GM20000 (cell line): ENCODE results near the gene C1orf35.

Experiments used
- DNase-seq: peaks from one replicate; pipeline ENCODE4 v3.0.0; 2012; ENCODE audit warnings: low spot score
- TF ChIP-seq, protein P1 (sequence below): IDR thresholded peaks from 2 replicates; pipeline ENCODE4 v1.5.1; 2012; ENCODE audit warnings: mild to moderate bottlenecking, control low read depth; ENCODE audit errors: extremely low read depth, missing control alignments

The C1orf35 gene

GRCh38 chr1:228064741-228065542 is 38.2 kb downstream of the C1orf35 start:
- TF ChIP-seq, protein P1, sequence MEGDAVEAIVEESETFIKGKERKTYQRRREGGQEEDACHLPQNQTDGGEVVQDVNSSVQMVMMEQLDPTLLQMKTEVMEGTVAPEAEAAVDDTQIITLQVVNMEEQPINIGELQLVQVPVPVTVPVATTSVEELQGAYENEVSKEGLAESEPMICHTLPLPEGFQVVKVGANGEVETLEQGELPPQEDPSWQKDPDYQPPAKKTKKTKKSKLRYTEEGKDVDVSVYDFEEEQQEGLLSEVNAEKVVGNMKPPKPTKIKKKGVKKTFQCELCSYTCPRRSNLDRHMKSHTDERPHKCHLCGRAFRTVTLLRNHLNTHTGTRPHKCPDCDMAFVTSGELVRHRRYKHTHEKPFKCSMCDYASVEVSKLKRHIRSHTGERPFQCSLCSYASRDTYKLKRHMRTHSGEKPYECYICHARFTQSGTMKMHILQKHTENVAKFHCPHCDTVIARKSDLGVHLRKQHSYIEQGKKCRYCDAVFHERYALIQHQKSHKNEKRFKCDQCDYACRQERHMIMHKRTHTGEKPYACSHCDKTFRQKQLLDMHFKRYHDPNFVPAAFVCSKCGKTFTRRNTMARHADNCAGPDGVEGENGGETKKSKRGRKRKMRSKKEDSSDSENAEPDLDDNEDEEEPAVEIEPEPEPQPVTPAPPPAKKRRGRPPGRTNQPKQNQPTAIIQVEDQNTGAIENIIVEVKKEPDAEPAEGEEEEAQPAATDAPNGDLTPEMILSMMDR, result no peak
- no peak for DNase-seq

DNA sequence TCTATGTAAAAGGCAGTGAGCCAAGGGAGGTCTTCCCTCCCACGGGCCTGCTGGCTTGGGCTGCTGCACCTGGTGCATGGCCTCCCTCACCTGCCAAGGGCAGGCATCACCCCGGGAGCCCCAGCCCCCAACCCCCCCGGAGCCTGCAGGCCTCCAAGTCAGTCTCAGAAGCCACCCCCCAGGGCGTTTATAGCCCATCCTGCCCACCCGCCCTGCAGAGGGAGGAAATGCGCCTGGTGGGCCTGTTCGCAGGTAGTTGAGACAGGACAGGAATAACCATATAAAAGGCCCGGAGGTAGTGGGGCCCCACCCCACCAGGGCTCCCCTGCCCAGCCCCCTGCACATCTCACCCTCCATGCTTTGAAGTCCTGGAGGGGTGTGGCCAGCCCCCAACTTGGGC is 38.8 kb downstream of the C1orf35 start:
- TF ChIP-seq, protein P1, result no peak
- no peak for DNase-seq

- DNase-seq, result no peak
- TF ChIP-seq, protein P1, result no peak
These were observed 39.6 kb downstream of the C1orf35 start for GRCh38 chr1:228063251-228064191.

GRCh38 chr1:228062812-228063211 is 40.3 kb downstream of the C1orf35 start:
- TF ChIP-seq, protein P1, result no peak
- DNase-seq, result no peak

DNA sequence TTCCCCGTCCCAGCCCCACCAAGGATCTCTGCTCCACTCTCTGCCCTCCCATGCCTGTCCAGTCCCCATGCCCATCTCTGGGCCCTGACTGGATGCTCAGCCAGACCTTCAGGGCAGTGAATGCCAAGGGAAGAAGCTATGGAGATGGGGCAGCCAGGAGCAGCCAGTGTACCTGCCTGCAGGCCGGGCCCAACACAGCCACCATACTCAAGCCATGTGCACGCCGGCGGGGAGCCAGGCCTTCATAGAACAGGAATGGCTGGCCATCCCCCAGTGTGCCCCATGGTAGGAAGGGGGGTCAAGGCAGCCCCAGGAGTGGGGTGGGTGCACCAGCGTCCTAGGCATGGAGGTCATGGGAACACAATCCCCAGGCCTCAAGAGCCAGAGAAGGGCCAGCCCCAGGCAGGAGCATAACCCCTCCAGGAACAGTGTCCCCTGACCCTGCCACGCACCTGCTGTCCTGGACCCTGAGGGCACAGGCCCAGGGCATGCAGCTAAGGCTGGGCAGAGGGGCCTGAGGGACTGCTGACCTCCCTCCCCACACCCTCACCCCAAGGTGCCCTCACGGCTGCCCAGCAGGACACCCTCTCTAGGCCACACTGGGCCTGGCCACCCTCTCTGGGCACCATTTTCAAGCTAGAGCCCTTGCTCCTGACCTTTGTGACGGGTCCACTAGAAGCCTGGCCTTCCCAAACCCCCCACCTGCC is 40.9 kb downstream of the C1orf35 start:
- TF ChIP-seq, protein P1, result no peak

DNA sequence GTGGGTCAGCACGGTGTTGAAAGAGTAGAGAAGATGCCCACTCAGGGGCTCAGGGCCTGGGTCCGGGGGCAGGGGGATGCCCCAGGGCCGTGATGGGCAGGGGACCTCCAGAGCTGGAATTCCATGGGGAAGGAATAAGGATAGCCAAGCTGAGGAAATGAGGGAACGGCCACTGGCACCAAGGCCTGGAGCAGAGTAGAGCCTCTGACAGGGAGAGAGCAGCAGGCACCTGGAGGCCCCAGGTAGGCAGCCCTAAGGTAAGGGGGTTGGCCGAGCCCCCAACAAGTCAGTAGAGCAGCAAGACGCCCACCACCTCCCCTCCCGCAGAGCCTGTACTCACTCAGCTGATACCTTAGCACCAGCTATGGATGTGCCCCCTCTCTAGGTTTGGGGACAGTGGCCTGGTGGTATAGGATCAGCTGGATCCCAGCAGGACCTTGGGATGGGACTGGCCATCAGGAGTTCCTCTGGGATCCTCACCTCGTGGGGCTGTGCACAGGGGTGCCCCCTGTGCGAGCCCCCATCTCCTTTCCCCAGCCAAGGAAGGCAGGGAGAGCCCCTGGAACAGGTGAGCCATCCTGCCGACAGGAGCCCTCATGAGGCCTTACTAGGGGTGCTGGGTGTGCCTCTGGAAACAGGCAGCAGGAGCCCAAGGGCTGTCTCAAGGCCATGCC is 41.6 kb downstream of the C1orf35 start:
- TF ChIP-seq, protein P1, result no peak
- DNase-seq, result no peak

More for the DNA sequence above, 40.9 kb downstream of the C1orf35 start:
- DNase-seq, result no peak
